GM10266 (cell line): ENCODE results near the gene XRCC3.

Source experiments
- DNase-seq: peaks from one replicate; pipeline ENCODE4 v3.0.0; 2012; ENCODE audit errors: extremely low spot score
- CTCF ChIP-seq: IDR thresholded peaks from 2 replicates; pipeline ENCODE4 v1.5.1; 2012; ENCODE audit warnings: mild to moderate bottlenecking, low read depth; ENCODE audit not compliant: control insufficient read depth, insufficient read depth; ENCODE audit errors: missing control alignments

The XRCC3 gene

DNA sequence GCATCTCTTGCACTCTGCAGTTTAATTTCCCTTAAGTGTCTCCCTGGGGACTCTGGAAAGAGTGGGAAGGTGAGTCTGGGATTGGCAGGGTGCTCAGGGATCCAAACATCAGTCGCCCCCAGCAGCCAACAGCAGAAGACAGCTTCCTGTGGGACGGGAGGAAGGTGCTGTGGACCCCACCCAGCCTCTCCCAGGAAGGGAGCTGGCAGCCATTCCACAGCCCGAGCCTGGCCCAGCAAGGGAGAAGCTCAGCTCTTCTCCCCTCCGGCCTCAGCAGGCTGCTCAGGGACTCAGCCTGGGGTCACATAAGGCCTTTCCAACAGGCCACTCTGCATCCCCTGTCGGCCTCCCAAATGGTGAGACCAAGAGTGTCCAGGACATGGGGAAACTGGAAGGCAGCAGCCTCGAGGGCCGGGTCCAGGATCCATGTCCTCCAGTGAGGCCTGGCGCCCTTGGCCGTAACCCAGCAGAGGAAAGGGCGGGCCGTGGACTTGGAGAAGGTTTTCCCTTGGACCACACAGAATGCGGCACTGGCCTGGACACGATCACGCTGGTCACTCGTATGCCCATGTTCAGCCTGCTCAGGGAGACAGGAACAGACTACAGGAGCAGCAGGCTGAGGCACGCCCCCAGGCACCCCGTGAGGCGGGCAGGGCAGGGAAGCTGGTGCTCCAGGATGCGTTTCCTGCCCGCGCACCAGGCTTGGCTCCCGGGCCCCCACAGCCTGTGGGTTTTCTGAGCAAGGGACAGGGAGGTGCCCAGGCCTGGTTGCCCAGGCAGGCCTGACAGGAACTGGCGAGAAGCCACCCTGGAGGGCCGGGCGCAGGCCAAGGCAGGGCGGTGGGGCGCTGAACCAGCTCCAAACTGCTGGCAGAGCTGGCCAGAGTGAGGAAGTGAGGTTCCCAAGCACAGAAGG, 3.5 kb downstream of the XRCC3 start:
- no peak for DNase-seq
- no peak for TF ChIP-seq CTCF

DNA sequence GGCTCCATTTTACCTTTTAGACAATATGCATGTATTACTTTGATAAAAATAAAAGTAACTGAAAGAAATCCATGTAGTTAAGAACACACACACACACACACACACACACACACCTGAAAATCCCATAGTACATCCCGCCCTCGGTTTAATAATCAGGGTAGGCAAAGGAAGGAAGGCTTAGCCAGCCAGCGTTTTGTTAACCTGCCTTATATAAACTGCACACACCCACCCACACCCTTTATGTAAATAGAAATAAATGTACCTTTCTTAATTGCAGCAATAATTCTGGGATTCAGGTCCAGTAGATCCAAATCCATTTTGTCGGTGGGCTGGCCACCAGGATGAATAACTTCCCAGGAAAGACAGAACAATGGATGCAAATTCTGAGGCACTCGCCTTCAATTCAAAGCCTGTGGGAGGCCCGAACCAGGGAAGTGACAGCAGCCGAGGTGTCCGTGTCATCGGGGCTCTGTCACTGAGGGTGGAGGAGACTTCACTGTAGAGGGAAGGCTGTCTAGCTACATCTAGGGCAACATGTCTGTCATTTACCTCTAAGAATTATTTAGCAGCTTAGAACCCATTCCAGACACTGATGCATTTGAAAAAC, 4.4 kb downstream of the XRCC3 start:
- TF ChIP-seq CTCF = no peak
- no peak for DNase-seq

- no peak for DNase-seq
- TF ChIP-seq CTCF = no peak
These were observed 5.4 kb downstream of the XRCC3 start for GRCh38 chr14:103709814-103710213.

GRCh38 chr14:103708750-103709187, 6.5 kb downstream of the XRCC3 start:
- no peak for DNase-seq
- no peak for TF ChIP-seq CTCF

- DNase-seq = no peak
- TF ChIP-seq CTCF = no peak
These were observed 7.7 kb downstream of the XRCC3 start for GRCh38 chr14:103707329-103708263.

DNA sequence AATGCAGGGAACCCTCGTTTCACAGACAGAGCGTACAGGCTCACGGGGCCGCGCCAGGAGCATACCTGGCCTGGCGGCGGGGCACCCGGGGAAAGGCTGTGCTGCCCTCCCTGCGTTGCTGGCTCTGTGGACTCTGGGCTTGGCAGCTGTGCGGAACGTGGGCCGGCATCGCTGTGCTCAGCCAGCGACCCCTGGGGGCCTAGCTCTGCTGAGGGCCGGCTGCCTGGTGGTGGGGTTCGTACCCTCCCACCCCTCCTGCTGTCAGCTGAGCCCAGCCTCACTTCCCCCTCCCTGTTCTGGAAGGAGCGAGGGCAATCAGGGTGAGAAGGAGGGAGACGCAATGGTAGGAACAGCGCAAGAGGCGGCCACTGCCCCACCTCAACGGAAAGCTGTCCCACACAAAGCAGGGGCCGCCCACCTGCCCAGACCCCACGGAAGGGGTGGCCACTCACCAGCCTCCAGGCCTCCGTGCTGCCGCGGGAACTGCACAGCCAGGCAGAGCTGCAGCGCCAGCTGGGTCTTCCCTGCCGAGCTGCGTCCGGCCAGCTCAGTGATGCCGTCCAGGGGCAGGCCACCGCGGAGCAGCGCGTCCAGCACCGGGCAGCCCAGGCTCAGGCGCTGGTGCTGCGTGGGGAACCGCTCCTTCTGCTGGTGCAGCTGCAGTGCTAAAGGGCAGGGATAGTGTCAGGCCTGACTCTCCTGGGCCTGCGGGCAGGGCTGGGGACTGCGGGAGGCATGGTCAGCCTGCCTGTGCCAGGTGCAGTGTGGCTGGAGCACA, 8.5 kb downstream of the XRCC3 start:
- TF ChIP-seq CTCF = no peak

More for the DNA sequence above, 8.5 kb downstream of the XRCC3 start:
- no peak for DNase-seq
